Skeletal muscle tissue (tissue), 4 donors: ENCODE results near the gene ADCY2. TPM values are rescaled to one million over a fixed set of nuclear protein-coding genes. Genes with fewer than 3 reads are reported as not detected.

ENCODE experiments used
- H3K27ac ChIP-seq: one replicate; pipeline ENCODE4 v1.7.0; 2013; ENCODE audit warnings: mild to moderate bottlenecking, low read depth, low read length, inconsistent platforms
- H3K27me3 ChIP-seq, 3 donors: one replicate each; pipeline ENCODE4 v1.7.0; 2013; ENCODE audit warnings: low read length in 3 of 3; ENCODE audit not compliant: control insufficient read depth in 3 of 3, insufficient read depth in 3 of 3
- H3K36me3 ChIP-seq, 3 donors: one replicate each; pipeline ENCODE4 v1.7.0; 2013; ENCODE audit warnings: low read length in 3 of 3; ENCODE audit not compliant: control insufficient read depth in 3 of 3, insufficient read depth in 3 of 3
- H3K4me1 ChIP-seq, 3 donors: one replicate each; pipeline ENCODE4 v1.7.0; 2013; ENCODE audit warnings: low read length in 3 of 3, mild to moderate bottlenecking in 3 of 3; ENCODE audit not compliant: control insufficient read depth in 3 of 3, insufficient read depth in 3 of 3
- H3K4me3 ChIP-seq, 3 donors: one replicate each; pipeline ENCODE4 v1.7.0; 2013; ENCODE audit warnings: low read length in 3 of 3
- H3K9ac ChIP-seq, 3 donors: one replicate each; pipeline ENCODE4 v1.7.0; 2013; ENCODE audit warnings: low read length in 3 of 3, mild to moderate bottlenecking in 3 of 3, moderate library complexity in 2 of 3, low read depth in 1 of 3
- H3K9me3 ChIP-seq, 3 donors: one replicate each; pipeline ENCODE4 v1.7.0; 2013; ENCODE audit warnings: low read length in 3 of 3; ENCODE audit not compliant: control insufficient read depth in 3 of 3
- total RNA-seq: library from RNA; depleted of rRNA; stranded (reverse); fragments of >200 nt; gene quantifications from one replicate; pipeline ENCODE4 v1.2.3, GENCODE V29; 2014
- donor health status: Osteomylitis.

The ADCY2 gene
- total RNA-seq, 1 donor from 2014 or later, result 27.7 TPM

DNA sequence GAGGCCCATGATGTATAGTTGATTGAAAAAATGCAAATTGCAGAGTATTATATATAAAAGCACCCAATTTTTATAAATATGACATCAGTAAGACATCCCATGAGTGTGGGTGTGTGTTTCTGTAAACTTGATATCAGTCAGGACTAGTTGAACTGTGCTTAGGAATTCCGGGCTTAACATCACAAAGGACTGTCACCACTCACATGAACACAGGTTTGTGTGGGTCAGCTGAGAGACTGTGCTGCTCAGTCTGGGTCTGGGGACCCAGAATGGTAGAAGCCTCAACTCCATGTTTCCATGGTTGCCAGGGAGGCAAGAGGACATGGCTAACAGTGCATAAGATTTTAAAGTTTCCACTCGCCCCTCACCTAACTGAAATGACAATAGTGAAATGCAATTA, 120.3 kb downstream of the ADCY2 start:
- no peak overlapping the region for H3K9ac ChIP-seq
- no peak overlapping the region for H3K27ac ChIP-seq
- no peaks in the 10 kb centered on the region for H3K27me3 ChIP-seq
- peaks cover 9 to 25% (median 20%) of the 10 kb centered on the region in 3 donors for H3K4me1 ChIP-seq
- peaks cover 3 to 5% (median 4%) of the 10 kb centered on the region in 3 donors for H3K36me3 ChIP-seq
- no peaks in the 10 kb centered on the region for H3K9me3 ChIP-seq
- H3K4me3 ChIP-seq, result no peak overlapping the region

DNA sequence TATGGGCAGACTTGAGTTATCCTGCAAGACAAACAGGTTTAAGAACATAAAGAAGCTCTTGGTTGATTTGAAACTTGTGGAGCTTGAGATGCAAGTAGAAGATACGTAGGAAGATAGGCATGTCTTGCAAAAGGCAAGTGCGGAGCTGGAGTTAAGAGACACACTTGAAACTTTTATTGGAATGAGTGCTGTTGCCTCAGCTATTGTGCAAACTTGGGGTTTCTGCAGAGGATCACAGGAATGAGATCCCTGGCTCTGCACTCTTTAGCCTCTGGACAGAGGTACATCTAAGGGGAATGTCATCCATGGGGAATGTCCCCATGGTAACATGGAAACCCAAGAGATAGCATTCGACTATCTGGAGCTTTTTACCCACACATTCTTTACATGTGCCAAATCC, 121.1 kb downstream of the ADCY2 start:
- no peak overlapping the region for H3K4me3 ChIP-seq
- H3K27me3 ChIP-seq, result no peaks in the 10 kb centered on the region
- H3K9ac ChIP-seq, result no peak overlapping the region
- H3K4me1 ChIP-seq, result peaks cover 9 to 25% (median 20%) of the 10 kb centered on the region in 3 donors
- peaks cover 6 to 11% (median 10%) of the 10 kb centered on the region in 3 donors for H3K36me3 ChIP-seq
- no peaks in the 10 kb centered on the region for H3K9me3 ChIP-seq
- H3K27ac ChIP-seq, result no peak overlapping the region

DNA sequence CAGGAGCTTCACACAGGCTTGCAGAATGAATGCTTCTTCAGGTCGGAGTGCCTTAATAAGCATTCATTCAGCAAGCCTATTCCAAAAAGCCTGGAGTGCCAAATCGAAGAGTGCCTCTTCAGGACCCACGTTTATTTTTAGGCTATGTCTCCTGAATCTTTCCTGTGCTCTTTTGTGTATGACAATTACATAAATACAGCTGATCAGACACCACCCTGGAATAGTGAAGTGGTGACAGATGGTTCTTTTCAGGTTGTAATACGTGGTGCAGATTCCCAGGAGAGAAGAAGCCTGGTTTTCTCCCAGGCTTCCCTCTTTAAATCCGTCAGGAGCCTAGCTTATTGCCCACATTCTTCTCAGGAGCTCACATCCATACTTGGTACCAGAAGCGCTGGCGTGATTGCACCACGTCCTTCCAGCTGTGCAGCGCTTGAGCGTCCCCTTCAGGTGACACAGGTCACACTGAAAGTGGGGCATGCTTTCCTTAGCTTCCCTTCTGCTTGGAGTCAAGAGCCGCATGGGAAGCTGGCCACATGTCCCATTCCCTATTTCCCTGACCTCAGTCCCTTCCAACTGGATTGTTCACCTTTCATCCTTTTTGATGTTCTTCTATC, 123.1 kb downstream of the ADCY2 start:
- Histone ChIP-seq H3K27ac (no peak overlapping the region), H3K4me1 (peaks cover 9 to 25% (median 20%) of the 10 kb centered on the region in 3 donors), H3K36me3 (peaks cover 6 to 11% (median 10%) of the 10 kb centered on the region in 3 donors), H3K27me3 (no peaks in the 10 kb centered on the region), H3K4me3 (no peak overlapping the region), H3K9ac (peak overlapping the region in 1 of 3 donors; percentile 33), H3K9me3 (no peaks in the 10 kb centered on the region)

DNA sequence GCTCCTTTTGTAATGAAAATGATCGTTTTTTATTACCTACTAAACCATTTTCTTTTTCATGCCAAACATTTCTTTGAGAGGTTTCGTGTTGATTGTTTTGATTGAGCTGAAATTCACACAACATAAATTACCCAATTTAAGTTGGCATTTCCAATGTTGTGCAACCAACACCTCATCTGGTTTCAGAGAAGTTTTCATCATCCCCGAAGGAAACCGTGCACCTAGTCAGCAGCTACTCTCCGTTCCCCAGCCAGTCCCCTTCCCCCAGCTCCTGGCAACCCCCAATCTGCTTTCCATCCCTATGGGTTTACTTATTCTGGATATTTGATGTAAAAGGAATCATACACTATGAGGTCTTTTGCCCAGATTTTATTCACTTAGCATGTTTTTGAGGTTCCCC, 123.6 kb downstream of the ADCY2 start:
- no peaks in the 10 kb centered on the region for H3K27me3 ChIP-seq
- H3K4me3 ChIP-seq, result no peak overlapping the region
- H3K4me1 ChIP-seq, result peaks cover 9 to 25% (median 20%) of the 10 kb centered on the region in 3 donors
- peaks cover 6 to 11% (median 10%) of the 10 kb centered on the region in 3 donors for H3K36me3 ChIP-seq
- no peak overlapping the region for H3K27ac ChIP-seq
- H3K9ac ChIP-seq, result peak overlapping the region in 1 of 3 donors; percentile 33
- H3K9me3 ChIP-seq, result no peaks in the 10 kb centered on the region

DNA sequence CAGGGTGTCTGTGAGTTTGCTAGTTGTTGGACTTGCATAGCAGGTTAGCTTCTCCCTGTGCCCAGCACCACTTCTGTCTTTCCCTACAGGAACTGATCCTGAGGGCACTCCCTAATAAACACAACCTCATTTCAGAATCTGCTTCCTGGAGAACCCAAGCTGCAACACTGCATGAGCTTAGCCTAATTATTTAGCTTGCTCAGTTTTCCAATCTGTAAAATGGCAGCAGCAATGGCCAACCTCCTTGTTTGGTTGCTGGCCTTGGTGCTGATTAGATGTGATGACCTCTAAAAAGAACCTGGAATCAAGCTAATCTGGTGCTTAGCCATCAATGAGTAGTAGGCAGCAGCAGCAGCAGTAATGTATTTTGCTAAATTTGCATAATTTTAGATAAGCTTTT, 133.9 kb downstream of the ADCY2 start:
- no peaks in the 10 kb centered on the region for H3K27me3 ChIP-seq
- no peak overlapping the region for H3K4me3 ChIP-seq
- no peaks in the 10 kb centered on the region for H3K9me3 ChIP-seq
- H3K36me3 ChIP-seq, result peaks cover 0 to 3% (median 0%) of the 10 kb centered on the region in 3 donors
- H3K9ac ChIP-seq, result no peak overlapping the region
- peaks cover 0 to 12% (median 8%) of the 10 kb centered on the region in 3 donors for H3K4me1 ChIP-seq
- H3K27ac ChIP-seq, result no peak overlapping the region

DNA sequence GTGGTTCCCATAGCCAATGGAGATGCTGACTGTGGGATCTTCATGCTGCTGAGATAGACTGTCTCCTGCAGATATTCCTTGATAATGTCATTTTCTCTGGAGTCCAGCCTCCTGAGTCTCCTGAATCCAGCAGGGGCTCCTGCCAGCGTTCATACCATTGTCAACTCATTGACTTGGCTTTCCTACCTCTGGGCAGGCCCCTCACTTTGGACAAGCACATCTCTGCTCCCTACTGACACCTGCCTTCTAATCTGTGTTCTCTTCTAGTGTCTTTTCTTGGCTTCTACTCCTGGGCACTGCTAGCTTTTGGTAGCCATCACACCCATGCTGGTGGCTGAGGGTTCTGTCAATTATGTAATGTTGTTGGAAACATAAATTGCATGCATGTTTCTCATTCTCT, 138.0 kb downstream of the ADCY2 start:
- no peak overlapping the region for H3K4me3 ChIP-seq
- H3K9ac ChIP-seq, result no peak overlapping the region
- no peaks in the 10 kb centered on the region for H3K9me3 ChIP-seq
- H3K27me3 ChIP-seq, result no peaks in the 10 kb centered on the region
- peaks cover 0 to 3% (median 0%) of the 10 kb centered on the region in 3 donors for H3K36me3 ChIP-seq
- no peak overlapping the region for H3K27ac ChIP-seq
- H3K4me1 ChIP-seq, result peaks cover 0 to 9% (median 4%) of the 10 kb centered on the region in 3 donors

DNA sequence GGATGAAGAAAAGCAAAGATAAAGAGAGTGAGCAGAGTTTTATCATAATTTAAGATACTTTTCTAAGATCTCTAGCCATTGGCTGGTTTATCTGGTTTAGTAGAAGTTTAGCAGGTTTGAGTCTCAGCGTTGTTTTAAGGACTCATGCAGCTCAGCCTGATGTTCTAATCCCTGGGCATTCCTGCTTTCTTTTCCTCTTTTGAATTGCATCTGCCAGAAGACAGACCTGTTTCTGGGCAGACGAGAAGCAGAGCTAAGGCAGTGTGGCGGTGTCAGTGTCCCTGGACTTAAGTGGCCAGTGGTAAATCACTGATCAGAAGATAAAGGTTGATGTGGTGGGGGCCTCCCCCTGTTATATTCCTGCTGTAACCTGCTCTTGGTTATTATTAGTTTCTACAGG, 138.6 kb downstream of the ADCY2 start:
- Histone ChIP-seq H3K27me3 (no peaks in the 10 kb centered on the region), H3K27ac (no peak overlapping the region), H3K36me3 (peaks cover 0 to 3% (median 0%) of the 10 kb centered on the region in 3 donors), H3K9me3 (no peaks in the 10 kb centered on the region), H3K9ac (no peak overlapping the region), H3K4me3 (no peak overlapping the region), H3K4me1 (peaks cover 0 to 9% (median 4%) of the 10 kb centered on the region in 3 donors)

DNA sequence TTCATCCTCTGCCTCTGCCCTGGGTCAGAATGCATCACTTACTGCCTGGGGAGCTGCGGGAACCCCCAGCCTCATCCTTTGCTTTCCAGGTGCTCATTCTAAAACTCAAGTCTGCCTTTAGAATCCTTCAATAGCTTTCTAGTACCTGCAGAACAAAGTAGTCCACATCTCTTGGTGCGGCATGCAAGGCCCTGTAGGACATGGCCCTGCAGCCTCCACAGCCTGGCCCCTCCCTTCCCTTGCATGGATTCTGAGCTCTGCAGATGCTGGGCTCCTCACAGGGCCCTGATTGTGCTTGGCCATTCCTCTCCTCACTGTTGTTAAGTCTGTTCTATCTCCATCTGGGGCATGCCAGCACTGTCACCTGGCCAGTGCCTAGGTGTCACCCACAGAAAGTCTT, 141.6 kb downstream of the ADCY2 start:
- H3K4me3 ChIP-seq, result no peak overlapping the region
- H3K27me3 ChIP-seq, result no peaks in the 10 kb centered on the region
- H3K4me1 ChIP-seq, result peaks cover 0 to 20% (median 7%) of the 10 kb centered on the region in 3 donors
- no peaks in the 10 kb centered on the region for H3K9me3 ChIP-seq
- H3K9ac ChIP-seq, result no peak overlapping the region
- no peaks in the 10 kb centered on the region for H3K36me3 ChIP-seq
- no peak overlapping the region for H3K27ac ChIP-seq

DNA sequence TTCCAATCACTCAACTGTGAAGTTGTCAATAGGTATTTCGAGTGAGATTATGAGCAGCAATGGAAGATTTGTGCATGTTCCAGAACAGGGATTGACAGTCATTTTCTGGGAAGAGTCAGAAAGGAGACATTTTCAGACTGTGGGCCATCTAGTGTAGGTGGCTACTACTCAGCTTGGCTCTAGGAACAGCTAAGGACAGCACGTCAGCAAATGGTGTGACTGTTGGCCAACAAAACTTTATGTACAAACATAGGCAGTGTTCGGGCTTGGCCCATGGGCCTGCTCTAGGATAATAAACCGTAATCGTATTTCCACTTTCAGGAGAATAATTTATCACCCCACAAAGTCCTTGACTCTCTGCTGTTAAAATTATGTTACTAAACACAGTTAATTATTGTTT, 143.6 kb downstream of the ADCY2 start:
- H3K4me3 ChIP-seq, result no peak overlapping the region
- no peak overlapping the region for H3K27ac ChIP-seq
- H3K27me3 ChIP-seq, result no peaks in the 10 kb centered on the region
- H3K4me1 ChIP-seq, result peaks cover 0 to 15% (median 3%) of the 10 kb centered on the region in 3 donors
- H3K9ac ChIP-seq, result no peak overlapping the region
- H3K9me3 ChIP-seq, result no peaks in the 10 kb centered on the region
- H3K36me3 ChIP-seq, result peaks cover 0 to 3% (median 2%) of the 10 kb centered on the region in 3 donors

DNA sequence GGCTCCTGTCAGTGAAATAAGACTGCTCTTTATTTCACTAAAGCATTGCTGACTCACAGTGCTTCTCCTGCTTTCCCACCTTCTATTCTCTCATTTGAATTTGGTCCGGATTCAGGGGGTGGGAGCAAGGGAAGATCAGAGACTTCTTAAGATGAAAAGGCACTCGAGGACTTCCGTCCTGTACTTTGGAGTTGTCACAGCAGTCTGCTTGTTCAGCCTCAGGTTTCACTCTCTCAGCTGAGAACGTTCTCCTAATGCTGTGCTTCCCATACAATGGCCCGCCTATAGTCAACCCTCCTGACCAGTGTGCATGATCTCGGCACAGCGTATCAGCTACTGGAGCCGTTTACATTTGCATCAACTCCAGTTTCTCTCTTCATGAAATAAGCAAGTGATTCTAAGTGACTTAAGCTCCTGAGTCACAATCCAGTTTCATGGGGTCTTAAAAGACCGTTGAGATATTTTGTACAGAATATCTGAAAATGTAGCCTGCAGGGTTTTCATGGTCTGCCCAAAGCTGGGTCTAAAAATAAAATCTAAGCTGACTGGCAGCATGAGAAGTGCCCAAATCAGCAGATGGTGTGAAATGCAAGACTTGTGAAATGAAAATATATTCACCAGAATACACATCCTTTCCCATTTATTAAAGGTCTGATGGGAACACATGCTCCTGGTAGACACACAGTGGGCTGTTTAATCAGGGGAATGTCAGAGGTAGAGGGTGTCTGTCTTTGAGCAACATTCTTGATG, 145.0 kb downstream of the ADCY2 start:
- Histone ChIP-seq H3K27me3 (no peaks in the 10 kb centered on the region), H3K9ac (no peak overlapping the region), H3K9me3 (no peaks in the 10 kb centered on the region), H3K4me1 (peaks cover 0 to 15% (median 3%) of the 10 kb centered on the region in 3 donors), H3K4me3 (no peak overlapping the region), H3K36me3 (peaks cover 2 to 3% (median 3%) of the 10 kb centered on the region in 3 donors), H3K27ac (no peak overlapping the region)
